ENCODE measurements around the gene AUTS2.

Gene AUTS2

DNA sequence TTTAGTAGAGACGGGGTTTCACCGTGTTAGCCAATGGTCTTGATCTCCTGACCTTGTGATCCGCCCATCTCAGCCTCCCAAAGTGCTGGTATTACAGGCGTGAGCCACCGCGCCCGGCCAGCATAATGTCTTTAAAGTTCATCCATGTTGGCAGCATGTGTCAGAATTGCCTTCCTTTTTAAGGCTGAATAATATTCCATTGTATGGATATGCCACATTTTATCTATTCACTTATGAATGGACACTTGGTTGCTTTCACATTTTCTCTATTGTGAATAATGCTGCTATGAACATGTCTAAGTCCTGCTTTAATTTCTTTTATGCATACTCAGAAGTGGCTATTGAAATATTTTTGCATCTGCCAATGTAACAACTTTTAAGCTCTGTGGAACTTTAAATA is 779.7 kb downstream of the AUTS2 start:
- no peak for DNase-seq (ENCODE audit: low read depth in 2 of 2)

DNA sequence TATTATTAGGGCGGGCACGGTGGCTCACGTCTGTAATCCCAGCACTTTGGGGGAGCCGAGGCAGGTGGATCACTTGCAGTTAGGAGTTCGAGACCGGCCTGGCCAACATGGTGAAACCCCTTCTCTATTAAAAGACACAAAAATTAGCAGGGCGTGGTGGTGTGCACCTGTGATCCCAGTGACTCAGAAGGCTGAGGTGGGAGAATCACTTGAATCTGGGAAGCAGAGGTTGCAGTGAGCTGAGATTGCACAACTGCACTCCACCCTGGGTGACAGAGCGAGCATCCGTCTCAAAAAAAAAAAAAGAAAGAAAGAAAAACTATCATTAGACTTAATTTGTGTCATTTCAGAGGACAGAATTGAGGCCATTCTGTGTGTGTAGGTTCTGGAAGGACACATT is 780.9 kb downstream of the AUTS2 start:
- DNase-seq (ENCODE audit: low read depth in 2 of 2), result no peak

DNA sequence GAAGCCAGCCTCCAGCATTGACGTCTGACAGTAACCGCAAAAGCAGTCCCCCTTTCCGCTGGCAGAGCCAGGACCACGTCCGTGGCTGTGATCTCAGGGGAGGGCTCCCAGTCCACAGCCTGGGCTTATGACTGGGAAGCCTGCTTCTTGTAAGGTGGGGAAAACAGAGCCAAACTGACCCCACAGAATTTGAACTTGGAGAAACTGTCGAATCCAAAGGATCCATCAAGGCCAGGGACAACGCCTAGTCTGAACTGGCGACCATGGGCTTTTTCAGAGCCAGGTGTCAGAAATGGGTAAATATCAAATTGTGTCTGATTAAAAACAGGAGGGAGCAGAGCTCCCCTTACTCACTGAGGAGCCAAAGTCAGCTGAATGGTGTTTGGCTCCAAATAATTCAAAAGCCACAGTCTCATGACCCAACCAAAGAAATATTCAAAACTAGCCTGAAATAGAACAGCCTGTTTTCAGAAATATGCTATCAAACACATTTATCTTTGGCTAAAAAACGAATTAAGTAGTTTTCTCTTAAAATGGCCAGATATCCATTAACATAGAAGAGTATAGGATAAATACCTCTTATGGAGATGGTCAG is 782.2 kb downstream of the AUTS2 start:
- DNase-seq (ENCODE audit: low read depth in 2 of 2), result no peak

DNA sequence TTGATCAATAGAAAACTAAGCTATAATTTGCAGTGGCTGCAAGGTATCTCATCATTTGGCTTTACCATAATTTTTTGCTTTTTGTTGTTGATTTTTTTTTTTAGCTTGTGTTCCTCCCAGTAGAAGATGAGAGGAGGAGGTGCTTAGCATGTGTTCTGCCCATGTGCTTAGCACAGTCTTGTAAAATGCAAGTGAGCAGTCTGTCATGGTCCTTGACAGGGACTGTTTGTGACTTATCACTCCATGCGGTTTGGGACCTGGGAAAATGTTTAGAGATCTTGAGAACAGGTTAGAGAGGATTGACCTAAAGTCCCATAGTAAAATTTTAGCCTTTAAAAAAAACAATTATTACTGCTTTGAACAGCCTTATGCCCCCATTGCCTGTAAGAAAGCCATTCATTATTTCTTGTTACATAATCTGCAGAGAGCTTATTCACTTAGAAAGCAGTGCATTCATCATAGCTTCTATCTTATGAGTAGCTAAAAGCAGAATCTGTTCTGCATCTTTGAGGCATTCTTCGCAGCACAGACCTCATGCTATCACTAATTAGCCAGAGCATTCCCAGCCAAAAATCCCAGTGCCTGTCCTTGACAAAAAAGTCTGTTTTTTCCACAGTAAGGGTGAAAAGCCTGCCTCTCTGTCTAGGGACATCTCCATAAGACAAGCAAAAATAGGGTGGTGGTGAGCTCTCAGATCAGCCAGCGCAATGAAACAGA is 784.9 kb downstream of the AUTS2 start:
- DNase-seq (ENCODE audit: low read depth in 2 of 2), result no peak

DNA sequence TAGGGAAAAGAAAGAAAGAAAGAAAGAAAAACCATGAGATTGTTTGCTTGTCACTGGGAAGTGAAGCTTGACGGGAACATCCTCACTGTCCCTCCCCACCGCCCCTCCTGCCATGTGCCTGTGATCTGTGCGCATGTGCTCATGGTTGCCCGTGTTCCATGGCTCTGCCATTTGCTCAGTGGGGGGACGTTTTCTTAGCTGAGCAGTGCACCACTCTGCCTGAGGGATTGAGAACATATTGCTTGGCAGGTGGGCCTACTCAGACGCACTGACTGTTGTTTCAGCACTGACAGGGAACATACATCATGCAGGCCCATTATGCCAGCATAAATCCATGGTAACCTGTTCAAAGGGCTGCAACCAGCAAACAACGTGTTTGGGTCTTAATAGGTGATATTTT is 785.7 kb downstream of the AUTS2 start:
- no peak for DNase-seq (ENCODE audit: low read depth in 2 of 2)

DNA sequence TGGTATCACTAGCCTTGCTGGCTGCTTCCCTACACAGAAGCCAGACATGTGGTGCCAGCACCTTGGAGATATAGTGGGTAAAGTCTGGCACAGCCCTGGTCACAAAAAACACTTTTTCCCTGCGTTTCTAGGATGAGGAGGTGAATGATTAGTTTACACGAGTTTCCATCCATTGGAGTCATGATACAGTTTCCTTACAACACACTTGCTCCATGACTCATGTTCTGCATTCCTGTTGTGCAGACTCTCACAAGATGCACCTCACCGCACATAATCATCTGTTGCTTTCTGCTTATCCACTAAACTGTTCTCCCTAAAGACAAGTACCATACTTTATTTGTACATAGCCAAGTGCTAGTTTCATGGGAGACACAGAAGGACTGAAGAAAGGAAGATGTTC is 786.6 kb downstream of the AUTS2 start:
- DNase-seq (ENCODE audit: low read depth in 2 of 2), result no peak

DNA sequence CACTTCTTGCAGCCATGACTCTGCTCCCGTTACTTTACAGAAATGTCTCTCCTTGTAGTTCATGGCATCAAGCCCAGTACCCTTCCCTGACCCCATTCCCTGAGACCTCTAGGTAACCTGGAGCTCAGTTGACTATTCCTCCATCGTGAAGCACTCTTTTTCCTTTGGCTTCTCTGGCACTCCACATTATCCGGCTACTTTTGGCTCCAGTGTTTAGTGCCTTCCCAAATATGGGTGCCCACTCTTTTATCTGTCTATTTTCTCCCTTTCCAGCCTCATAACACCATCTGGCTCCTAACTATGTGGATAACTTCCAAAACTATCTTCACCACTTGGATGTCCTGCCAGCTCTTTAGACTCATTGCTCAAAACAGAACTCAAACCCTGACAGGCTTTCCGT is 788.9 kb downstream of the AUTS2 start:
- DNase-seq (ENCODE audit: low read depth in 2 of 2), result no peak

DNA sequence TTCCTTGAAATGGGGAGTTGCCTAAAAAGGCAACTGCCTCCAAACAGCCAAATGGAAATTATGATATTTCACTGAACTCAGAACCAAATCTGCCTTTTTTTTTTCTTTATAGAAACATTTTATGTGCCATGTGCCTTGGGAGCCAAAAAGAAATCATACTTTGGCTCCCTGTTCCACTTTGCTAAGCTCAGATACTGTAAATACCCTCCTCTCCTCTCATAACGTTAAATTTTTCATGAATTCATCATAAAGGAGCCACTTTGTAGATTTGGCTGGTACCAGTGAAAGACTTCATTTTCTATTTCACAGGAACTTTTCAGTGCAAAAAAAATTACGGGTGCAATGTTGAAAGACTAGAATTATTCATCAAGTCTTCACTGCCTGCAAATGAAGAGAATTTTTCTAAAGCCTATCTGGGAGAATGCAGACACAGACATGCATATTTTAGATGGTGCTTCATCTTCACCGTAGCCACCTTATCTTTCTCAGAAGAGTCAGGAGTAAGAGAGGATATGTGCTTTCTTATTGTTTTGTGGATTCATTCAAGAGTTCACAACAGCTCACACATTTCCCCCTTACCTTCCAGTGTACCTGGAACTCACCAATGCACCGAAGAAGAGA is 791.4 kb downstream of the AUTS2 start:
- no peak for DNase-seq (ENCODE audit: low read depth in 2 of 2)

DNA sequence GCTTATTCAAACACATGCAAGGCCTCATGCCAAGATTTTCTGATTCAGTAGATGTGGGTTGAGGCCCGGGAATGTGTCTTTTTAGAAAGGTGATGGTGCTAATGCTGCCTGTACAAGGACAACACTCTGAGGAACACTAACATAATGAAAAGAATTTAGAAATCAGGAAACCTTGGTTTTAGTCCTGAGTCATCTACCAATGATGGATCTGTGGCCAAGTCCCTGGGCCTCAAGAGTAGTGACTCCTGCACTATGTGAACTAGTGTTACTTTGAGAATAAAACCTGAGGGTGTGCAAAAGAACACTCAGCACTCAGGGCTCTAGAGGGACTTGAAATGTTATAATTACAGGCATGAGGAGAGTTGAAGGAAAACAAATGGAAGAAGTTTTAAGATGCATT is 792.0 kb downstream of the AUTS2 start:
- DNase-seq (ENCODE audit: low read depth in 2 of 2), result no peak

DNA sequence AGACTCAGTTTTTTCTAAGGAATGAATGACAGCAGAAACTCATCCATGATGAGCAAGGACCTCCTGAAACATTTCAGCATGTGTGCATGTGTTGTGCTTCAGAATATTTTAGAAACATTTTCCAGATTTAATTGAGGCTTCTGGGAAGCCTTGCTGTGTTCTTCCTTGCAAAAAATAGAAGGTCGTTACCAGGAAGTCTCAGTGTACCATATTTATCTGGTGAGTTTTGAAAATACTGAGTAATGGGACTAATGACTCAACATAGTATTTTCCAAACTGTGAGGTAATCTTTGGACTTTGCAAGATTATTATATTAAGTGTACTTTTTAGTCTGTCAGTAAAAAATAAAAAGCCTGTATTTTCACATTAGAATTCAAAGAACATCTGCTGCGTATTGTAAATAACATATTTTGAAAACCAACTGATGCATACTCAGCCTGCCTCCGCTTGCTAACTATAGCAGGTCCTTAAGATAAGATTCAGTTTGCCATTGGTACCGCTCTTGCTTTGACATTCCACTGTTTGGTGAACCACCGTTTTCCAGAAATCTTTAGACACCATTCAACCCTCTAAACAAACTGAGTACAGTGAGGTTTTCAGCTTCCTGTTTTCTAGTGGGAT is 794.1 kb downstream of the AUTS2 start:
- no peak for DNase-seq (ENCODE audit: low read depth in 2 of 2)

DNA sequence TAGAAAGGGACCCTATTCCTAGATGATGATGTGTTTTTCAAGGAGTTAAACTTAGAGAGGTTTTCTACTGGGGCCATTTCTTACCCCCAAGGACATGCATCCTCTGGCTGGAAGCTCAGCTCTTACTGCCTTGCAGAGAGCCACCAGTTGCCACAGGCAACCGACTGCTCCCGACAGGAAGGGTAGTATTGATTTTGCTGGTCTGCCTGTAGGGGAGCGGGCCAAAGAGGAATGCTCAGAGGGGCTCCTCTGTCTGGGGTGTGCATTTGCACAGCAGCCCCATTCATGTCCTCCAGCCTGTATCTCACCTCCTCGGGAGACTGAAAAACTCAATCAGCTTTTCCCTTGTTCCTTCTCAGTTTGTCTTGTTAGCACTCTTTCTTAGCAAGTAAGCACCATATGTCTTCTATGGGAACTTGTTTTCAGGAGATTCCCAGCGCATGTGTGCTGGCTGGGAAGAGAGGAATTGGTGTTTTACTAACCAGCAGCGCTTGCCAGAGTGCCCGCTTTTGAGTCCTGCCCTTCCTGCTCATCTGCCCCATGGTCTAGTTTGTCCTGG is 794.7 kb downstream of the AUTS2 start:
- no peak for DNase-seq (ENCODE audit: low read depth in 2 of 2)

DNA sequence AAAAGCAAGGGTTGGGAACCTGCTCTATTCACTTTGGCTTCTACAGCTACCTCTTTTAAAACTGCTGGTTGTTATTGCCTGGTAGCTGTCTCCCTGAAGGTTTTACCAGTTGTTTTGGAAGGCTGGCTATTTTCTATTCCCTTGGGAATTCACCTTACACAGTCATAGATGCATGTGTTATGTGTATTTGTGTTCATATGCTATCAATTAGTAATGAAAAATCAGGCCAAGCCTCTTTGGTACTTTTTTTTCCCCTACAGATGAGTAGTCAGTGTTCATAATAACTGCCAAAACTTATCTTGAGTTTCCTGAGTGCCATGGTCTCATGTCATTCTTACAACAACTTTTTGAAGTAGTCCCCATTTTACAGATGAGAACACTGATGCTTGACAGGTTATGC is 795.7 kb downstream of the AUTS2 start:
- DNase-seq (ENCODE audit: low read depth in 2 of 2), result no peak

DNA sequence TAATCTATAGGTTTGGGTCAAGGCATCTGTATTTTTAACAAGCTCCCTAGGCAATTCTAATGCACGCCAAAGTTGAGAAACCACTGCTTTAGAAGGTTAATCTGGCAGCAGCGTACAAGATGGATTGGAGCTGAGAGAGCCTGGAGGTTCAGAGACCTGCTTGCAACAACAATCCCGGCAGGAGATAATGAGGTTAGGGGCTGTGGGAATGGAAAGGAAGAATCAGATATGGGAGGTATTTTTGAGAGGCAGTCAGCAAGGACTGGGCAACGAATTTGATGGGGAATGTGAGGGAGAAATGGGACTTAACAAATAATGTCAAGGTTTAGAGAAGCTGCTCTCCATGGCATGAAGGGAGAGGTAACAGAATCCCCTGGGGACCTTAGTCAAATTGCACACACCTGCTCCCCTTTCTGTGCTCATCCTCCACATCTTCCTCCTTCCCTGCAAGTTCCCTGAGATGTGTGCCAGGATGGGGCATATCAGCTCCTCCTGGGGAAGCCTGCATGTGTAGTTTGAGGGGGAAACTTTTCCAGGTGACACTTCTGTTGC is 802.6 kb downstream of the AUTS2 start:
- no peak for DNase-seq (ENCODE audit: low read depth in 2 of 2)

DNA sequence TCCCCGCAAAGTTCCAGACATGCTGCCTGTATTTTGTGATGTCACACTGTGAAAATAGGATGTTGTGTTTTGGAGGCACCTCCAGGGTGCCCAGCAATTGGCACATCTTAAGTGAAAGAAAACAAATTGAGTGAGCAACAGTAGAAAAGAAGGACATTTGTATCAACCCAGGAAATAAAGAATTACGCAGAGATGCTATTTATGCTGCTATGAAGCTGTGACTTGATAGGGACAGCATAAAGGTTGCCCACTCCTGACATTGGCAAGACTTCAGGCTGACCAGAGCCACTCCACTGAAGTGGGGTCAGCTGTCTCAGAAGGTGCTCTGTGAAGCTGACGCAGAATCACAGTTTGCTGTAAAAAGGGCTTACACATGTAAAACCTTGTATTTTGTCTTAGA is 803.8 kb downstream of the AUTS2 start:
- DNase-seq (ENCODE audit: low read depth in 2 of 2), result no peak

DNA sequence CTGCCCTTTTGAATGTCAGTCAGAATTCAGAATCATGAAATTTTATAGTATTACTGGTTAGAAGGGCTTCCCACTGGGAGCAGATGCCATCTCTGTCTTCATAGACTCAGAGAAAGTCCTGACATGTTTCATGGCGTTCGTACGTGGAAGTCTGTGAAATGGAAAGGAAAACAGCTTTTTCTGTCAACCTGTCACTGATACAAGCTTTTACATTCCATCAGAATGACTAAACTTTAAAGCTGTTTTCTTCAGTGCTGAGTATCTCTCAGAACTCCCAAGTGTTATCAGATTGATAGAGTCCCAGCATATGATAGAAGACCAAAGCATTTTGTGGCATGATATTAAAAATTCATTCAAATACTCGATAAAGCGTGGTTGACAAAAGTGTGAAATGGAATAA is 807.0 kb downstream of the AUTS2 start:
- no peak for DNase-seq (ENCODE audit: low read depth in 2 of 2)

DNA sequence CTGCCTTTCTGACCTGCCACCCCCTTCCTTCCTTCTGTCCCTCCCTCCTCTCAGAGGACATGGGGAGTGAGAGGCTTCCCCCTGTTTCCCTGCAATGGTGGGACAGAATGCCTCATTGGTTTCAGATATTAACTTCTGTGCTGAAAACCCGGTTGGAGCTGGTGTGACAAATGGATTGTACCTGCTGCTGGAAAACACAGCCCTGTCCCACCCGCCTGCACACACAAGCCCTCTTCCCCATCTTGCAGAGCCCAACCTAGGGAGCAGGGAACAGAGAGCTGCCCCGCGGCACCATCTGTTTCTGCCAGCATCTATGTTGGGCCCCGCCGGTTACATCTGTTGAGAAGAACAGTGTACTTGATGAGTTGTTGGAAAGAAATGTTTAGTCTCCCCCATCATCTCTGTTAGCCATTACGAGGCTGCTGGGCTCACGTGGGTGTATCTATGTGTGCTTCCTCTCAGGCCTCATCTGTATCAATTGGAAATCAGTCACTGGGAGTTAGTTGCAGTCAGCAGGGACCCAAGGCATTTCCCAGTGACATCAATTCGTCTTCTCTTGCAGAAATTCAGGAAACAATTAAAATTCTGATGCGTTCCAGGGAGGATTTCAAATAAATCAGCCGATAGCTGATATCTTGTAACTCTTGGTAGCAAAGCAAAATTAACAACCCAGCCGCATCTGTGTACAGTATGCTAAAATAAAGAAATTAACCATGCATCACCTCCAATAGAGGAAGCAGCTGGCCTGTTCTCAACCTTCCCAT is 808.1 kb downstream of the AUTS2 start:
- no peak for DNase-seq (ENCODE audit: low read depth in 2 of 2)

DNA sequence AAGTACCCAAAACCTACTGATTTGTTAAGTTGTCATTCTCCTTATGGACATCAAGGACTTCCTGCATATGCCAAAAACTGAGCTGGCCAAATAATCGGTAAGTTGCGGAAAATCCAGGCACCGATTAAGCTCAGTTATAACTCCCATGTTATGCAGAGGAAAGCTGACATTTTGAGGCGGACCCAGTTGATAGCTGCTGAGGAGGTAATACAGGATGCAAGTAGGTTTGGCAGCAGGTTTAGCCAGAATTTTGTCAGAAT is 808.6 kb downstream of the AUTS2 start:
- DNase-seq (ENCODE audit: low read depth in 2 of 2), result no peak

DNA sequence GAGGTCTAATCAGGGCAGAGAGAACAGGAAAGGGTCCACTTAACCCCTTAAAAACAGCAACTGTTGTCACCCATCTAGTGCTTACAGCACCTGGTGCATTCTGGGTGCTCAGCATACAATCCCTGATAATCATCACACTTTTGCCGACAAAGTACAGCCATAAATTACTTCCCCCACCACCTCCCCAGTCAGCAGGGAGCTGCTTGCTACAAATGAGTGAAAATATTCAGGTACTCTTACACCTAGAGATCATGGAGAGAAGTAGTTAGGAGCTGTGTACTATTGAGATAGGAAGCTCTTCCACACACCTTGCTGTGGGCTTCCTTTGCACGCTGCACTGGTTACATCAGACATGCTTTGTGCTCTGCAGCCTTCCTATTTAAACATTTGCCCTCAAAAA is 810.2 kb downstream of the AUTS2 start:
- no peak for DNase-seq (ENCODE audit: low read depth in 2 of 2)

DNA sequence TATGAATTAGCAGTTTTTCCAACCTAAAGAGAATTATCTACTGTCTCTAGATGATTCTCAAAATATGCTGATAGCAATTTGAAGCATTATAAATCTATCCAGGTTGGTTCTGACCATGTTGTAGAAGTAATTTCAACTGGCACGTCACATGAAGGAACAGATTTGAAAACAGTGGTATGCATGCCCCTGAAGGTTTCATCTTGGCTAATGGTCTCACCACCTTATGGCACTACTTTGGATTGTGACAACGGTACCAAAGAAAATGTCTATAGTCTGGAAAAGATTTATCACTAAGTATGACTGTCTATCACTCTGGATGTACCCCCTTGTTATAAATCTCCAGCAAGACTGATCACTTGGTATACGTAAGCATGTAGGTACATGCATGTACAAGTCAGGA is 810.6 kb downstream of the AUTS2 start:
- no peak for DNase-seq (ENCODE audit: low read depth in 2 of 2)

DNA sequence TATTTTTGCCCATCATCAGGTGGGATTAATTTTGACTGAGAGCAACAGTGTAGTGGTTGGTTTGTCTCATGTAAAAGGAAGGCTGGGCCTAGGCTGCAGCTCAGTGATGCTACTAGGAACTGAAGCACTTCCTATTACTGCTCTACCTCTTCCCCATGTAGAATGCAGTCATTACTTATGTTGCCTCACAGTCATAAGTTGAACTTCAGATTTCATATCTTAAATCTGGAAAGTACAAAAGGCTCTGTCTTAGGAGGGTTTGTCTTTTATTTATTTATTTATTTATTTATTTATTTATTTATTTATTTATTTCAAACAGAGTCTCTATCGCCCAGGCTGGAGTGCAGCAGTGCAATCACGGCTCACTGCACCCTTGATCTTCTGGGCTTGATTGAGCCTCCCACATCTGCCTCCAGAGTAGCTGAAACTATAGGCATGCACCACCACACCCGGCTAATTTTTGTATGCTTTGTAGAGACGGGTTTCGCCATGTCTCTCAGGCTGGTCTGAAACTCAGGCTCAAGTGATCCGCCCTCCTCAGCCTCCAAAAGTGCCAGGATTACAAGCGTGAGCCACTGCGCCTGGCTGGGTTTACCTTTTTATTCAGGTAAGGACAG is 812.0 kb downstream of the AUTS2 start:
- no peak for DNase-seq (ENCODE audit: low read depth in 2 of 2)

DNA sequence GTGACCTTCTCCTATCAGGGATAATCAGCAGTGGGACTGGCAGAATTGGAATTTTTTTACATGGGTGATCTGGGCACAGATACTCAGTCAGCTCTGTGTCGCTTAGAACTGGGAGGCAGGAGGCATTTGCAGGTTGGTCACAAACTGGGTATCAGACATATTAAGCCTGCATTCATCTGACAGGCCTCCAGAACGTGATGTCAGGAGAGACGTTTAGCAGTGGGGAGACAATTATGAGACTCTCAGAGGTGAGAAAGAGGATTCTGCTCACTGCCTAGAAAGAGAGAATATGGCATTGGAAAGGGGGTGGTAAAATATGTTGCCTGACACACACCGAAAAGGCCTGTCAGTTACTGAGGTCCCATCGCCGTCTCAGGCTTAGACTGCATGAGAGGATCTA is 816.1 kb downstream of the AUTS2 start:
- no peak for DNase-seq (ENCODE audit: low read depth in 2 of 2)
